ENCODE data around the gene CHCHD10. TPM values are rescaled to one million over a fixed set of nuclear protein-coding genes. Genes with fewer than 3 reads are reported as not detected.

CHCHD10 gene
- total and polyA plus RNA-seq, 2 of the 13 experiments (the other 11 are each of a cell fraction or from before 2014, with no cell fraction given): 37.0 to 62.8 TPM

DNA sequence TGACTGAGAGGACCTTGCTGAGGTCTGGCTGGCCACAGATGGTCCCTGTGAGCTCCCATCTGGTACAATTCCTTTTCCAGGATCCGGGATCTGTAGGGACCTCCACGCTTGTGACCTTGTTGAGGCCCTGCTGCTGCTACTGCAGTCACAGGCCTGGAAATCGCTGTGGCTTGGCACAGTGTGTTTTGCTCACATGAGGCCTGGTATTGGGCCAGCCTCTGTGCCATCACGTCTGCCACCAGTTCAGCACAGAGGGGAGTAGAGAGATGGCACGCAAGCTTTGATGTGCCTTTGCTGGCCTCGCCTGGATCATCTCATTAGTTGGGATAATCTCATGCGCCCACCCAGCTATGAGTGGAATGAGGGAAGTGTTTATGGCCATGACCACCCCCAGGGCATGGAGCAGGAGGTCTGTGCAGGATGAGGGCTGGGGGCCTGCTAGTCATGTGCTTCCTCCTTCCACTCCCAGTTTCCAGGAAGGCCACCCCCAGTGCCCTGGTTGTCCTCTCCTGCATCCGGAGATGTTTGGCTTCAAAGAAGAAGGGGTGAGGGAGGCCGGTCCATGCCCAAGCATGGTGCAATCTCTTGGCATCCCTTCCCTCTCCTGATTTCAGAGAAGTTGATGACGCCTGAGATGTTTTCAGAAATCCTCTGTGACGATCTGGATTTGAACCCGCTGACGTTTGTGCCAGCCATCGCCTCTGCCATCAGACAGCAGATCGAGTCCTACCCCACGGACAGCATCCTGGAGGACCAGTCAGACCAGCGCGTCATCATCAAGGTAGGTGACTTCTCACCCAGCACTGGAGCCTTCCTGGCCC is 48.6 kb upstream of the CHCHD10 start (continued):
- TF ChIP-seq HNRNPUL1 (IDR thresholded peaks at IDR 0.05; ENCODE audit: low read depth, low read length) (no peak), CBX2 (IDR thresholded peaks at IDR 0.05; ENCODE audit: low read depth, low read length) (no peak), CBX2 (CRISPR knock-in tag; IDR thresholded peaks at IDR 0.05; ENCODE audit: low read depth) (no peak), SPEN (CRISPR knock-in tag; IDR thresholded peaks at IDR 0.05; ENCODE audit: low read depth) (no peak), SNAPC2 (CRISPR knock-in tag; IDR thresholded peaks at IDR 0.05) (no peak), MXI1 (IDR thresholded peaks at IDR 0.05; ENCODE audit: borderline replicate concordance, low read depth, low read length) (no peak), BRF2 (CRISPR knock-in tag; IDR thresholded peaks at IDR 0.05) (no peak), ZC3H4 (CRISPR knock-in tag; IDR thresholded peaks at IDR 0.05; ENCODE audit: borderline replicate concordance) (no peak)
- TF ChIP-seq, protein P1, sequence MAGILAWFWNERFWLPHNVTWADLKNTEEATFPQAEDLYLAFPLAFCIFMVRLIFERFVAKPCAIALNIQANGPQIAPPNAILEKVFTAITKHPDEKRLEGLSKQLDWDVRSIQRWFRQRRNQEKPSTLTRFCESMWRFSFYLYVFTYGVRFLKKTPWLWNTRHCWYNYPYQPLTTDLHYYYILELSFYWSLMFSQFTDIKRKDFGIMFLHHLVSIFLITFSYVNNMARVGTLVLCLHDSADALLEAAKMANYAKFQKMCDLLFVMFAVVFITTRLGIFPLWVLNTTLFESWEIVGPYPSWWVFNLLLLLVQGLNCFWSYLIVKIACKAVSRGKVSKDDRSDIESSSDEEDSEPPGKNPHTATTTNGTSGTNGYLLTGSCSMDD (CRISPR knock-in tag; IDR thresholded peaks at IDR 0.05): no peak

- no TSS peak for BruUV-seq (replicated peaks)
- POLR2A ChIA-PET: interaction anchor here (0.9 kb wide), 1 partner anchor 45 kb away, joined by 3 read pairs; no protein-coding TSS in a partner anchor
- intact Hi-C loops (cut with micrococcal nuclease; ENCODE audit: unreplicated experiment): no loop called here
- Histone ChIP-seq H3K9me3 (ENCODE audit: low read length) (no peaks in the 10 kb centered on the region), H3K4me2 (ENCODE audit: low read depth, low read length) (no peak overlapping the region), H3K4me3 (replicated peaks in 1 of 3; ENCODE audit: insufficient read depth in 1 of 3, low read depth in 2 of 3, low read length in 3 of 3) (no peak overlapping the region), H3K9ac (ENCODE audit: insufficient read depth, low read depth, low read length) (no peak overlapping the region), H3K79me2 (ENCODE audit: insufficient read depth, low read length) (no peaks in the 10 kb centered on the region), H3K36me3 (replicated peaks in 1 of 2; ENCODE audit: control insufficient read depth in 1 of 2, insufficient read depth in 2 of 2, low read length in 2 of 2) (peaks cover 17 to 39% of the 10 kb centered on the region in 2 experiments), H4K20me1 (ENCODE audit: insufficient read depth, low read length) (no peaks in the 10 kb centered on the region), H3K4me1 (ENCODE audit: insufficient read depth, low read length) (no peaks in the 10 kb centered on the region), H2AFZ (ENCODE audit: low read length) (no peak overlapping the region), H3K27me3 (ENCODE audit: control insufficient read depth in 1 of 2, insufficient read depth in 2 of 2, low read length in 2 of 2) (no peaks in the 10 kb centered on the region), H3K27ac (ENCODE audit: extremely low read length, insufficient read depth, low read length) (no peak overlapping the region)
- ATAC-seq (no peak), DNase-seq (ENCODE audit: low spot score) (no peak), FAIRE-seq (no peak)
- 97% methylated on average over 9 of the region's 10 CpGs for WGBS (ENCODE audit: low lambda C conversion rate)
- CTCF ChIA-PET (ENCODE audit: low intra/inter-chr PET ratio, low total read pairs): no interaction called here
- in situ Hi-C loops (cut with HindIII; ENCODE audit: extremely low pct_ligation_motif_present, low pct_unique_long_range_greater_than_20kb): no loop called here
- TF ChIP-seq LRRFIP1 (CRISPR knock-in tag; conservative IDR thresholded peaks at IDR 0.05) (no peak), ATF7 (IDR thresholded peaks at IDR 0.05) (no peak), ATF7 (CRISPR knock-in tag; IDR thresholded peaks at IDR 0.05) (no peak), DBP (CRISPR knock-in tag; IDR thresholded peaks at IDR 0.05; ENCODE audit: not compliant biosample characterization) (no peak), MTF2 (CRISPR knock-in tag; IDR thresholded peaks at IDR 0.05; ENCODE audit: borderline replicate concordance) (no peak)
These were observed 47.9 kb upstream of the CHCHD10 start for GRCh38 chr22:23815541-23816155.
